HUES6 (cell line): ENCODE results near the gene PAH.
A peak's percentile ranks its signal among the peaks of the same experiment; 100 is the strongest.

Source experiments
- H3K27ac ChIP-seq: 2 replicates; pipeline ENCODE4 v1.7.0; 2013; ENCODE audit warnings: low read depth, mild to moderate bottlenecking, low read length, inconsistent platforms
- H3K27me3 ChIP-seq: 2 replicates; pipeline ENCODE4 v1.6.1; 2013; ENCODE audit warnings: low read length; ENCODE audit not compliant: control insufficient read depth, insufficient read depth
- H3K36me3 ChIP-seq: 2 replicates; pipeline ENCODE4 v1.6.1; 2013; ENCODE audit warnings: low read length; ENCODE audit not compliant: control insufficient read depth, insufficient read depth
- H3K4me1 ChIP-seq: 2 replicates; pipeline ENCODE4 v1.6.1; 2013; ENCODE audit warnings: low read length; ENCODE audit not compliant: control insufficient read depth, insufficient read depth
- H3K4me3 ChIP-seq: 2 replicates; pipeline ENCODE4 v1.5.1; 2013; ENCODE audit warnings: low read depth, low read length
- H3K9ac ChIP-seq: one replicate; pipeline ENCODE4 v1.6.1; 2013; ENCODE audit warnings: mild to moderate bottlenecking, low read length
- H3K9me3 ChIP-seq: 2 replicates; pipeline ENCODE4 v1.6.1; 2013; ENCODE audit warnings: low read depth, low read length; ENCODE audit not compliant: control insufficient read depth, insufficient read depth

The PAH gene

DNA sequence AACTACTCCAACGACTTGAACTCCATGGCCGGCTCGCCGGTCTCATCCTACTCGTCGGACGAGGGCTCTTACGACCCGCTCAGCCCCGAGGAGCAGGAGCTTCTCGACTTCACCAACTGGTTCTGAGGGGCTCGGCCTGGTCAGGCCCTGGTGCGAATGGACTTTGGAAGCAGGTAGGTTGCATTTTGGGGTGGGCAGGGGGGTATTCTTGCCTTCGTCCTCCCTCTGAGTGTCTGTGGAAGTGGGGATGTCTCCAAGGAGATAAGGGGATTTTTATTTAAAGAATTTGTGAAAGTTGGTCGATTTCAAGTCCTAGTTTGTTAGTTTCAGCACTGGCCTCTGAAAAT lies 41.8 kb upstream of the PAH start:
- Histone ChIP-seq H3K27me3 (peaks cover 100% of the 10 kb centered on the region), H3K27ac (no peak overlapping the region), H3K4me3 (peak overlapping the region; percentile 62), H3K36me3 (no peaks in the 10 kb centered on the region), H3K9me3 (peaks cover 2% of the 10 kb centered on the region; the same call in 1 of the 2 replicates), H3K4me1 (peaks cover 39% of the 10 kb centered on the region), H3K9ac (no peak overlapping the region)

DNA sequence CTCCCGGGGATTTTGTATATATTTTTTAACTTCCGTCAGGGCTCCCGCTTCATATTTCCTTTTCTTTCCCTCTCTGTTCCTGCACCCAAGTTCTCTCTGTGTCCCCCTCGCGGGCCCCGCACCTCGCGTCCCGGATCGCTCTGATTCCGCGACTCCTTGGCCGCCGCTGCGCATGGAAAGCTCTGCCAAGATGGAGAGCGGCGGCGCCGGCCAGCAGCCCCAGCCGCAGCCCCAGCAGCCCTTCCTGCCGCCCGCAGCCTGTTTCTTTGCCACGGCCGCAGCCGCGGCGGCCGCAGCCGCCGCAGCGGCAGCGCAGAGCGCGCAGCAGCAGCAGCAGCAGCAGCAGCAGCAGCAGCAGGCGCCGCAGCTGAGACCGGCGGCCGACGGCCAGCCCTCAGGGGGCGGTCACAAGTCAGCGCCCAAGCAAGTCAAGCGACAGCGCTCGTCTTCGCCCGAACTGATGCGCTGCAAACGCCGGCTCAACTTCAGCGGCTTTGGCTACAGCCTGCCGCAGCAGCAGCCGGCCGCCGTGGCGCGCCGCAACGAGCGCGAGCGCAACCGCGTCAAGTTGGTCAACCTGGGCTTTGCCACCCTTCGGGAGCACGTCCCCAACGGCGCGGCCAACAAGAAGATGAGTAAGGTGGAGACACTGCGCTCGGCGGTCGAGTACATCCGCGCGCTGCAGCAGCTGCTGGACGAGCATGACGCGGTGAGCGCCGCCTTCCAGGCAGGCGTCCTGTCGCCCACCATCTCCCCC lies 41.2 kb upstream of the PAH start:
- Histone ChIP-seq H3K4me3 (peak overlapping the region; percentile 62), H3K4me1 (peaks cover 37% of the 10 kb centered on the region), H3K27ac (no peak overlapping the region), H3K9ac (no peak overlapping the region), H3K36me3 (no peaks in the 10 kb centered on the region), H3K9me3 (no peaks in the 10 kb centered on the region), H3K27me3 (peaks cover 100% of the 10 kb centered on the region)

DNA sequence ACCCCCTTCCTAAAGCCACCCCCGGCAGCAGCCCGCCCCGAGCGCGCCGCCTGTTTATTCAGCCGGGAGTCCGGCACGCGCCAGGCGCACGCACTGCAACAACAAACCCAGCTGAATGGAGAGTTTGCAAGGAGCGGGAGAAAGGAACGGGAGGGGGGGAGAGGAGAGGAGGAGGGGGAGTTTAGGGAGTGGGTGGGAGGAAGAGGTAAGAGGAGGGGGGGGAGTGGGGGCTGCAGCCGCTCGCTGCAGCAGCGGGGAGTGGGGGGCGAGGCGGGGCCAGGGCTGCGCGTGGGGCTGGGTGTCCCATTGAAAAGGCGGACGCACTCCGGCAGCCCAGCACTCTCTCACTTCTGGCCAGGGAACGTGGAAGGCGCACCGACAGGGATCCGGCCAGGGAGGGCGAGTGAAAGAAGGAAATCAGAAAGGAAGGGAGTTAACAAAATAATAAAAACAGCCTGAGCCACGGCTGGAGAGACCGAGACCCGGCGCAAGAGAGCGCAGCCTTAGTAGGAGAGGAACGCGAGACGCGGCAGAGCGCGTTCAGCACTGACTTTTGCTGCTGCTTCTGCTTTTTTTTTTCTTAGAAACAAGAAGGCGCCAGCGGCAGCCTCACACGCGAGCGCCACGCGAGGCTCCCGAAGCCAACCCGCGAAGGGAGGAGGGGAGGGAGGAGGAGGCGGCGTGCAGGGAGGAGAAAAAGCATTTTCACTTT lies 40.5 kb upstream of the PAH start, which contains the start of gene ASCL1:
ASCL1 (plus strand) TSS at position 336 of the 712 bp plus-strand sequence. CDS start 571 bp downstream, outside the sequence.
- H3K27ac ChIP-seq = no peak within 1 kb of the TSS

DNA sequence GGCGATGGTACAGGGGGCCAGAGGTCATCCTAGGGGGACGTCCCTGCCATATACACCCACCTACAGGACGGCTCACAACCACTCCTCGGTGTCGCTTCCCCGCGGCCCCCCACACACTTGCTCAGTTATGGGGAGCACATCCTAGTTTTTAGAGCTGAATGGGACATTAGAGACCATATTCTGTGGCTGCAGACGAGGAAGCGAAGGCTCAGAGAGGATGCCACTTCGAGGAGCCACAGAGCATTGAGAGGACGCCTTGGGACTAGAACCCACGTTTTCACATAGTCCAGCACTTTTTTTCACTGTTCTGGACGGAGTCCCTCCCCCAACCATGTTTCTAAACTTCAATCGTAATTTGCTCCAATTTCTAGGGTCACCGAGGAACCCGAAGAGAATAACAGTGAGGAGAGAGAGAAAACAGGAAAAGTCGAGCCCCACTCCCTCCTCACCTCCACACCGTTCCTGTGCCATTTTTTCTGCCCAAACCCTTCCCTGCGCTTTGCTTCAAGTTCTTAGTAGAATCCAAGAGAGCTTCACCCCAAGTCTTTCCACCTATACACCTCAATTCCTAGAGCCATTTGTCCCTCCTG lies 39.8 kb upstream of the PAH start:
- Histone ChIP-seq H3K9me3 (no peaks in the 10 kb centered on the region), H3K36me3 (no peaks in the 10 kb centered on the region), H3K4me1 (peaks cover 27% of the 10 kb centered on the region), H3K4me3 (peak overlapping the region; percentile 62), H3K27ac (no peak overlapping the region), H3K27me3 (peaks cover 100% of the 10 kb centered on the region), H3K9ac (no peak overlapping the region)

More for the DNA sequence above, 40.5 kb upstream of the PAH start, which contains the start of gene ASCL1:
- Histone ChIP-seq H3K36me3 (no peaks in the 10 kb centered on the region), H3K27me3 (peaks cover 100% of the 10 kb centered on the region), H3K9ac (no peak within 1 kb of the TSS), H3K4me3 (peak within 1 kb of the TSS; percentile 62), H3K4me1 (peaks cover 30% of the 10 kb centered on the region), H3K9me3 (no peaks in the 10 kb centered on the region)

DNA sequence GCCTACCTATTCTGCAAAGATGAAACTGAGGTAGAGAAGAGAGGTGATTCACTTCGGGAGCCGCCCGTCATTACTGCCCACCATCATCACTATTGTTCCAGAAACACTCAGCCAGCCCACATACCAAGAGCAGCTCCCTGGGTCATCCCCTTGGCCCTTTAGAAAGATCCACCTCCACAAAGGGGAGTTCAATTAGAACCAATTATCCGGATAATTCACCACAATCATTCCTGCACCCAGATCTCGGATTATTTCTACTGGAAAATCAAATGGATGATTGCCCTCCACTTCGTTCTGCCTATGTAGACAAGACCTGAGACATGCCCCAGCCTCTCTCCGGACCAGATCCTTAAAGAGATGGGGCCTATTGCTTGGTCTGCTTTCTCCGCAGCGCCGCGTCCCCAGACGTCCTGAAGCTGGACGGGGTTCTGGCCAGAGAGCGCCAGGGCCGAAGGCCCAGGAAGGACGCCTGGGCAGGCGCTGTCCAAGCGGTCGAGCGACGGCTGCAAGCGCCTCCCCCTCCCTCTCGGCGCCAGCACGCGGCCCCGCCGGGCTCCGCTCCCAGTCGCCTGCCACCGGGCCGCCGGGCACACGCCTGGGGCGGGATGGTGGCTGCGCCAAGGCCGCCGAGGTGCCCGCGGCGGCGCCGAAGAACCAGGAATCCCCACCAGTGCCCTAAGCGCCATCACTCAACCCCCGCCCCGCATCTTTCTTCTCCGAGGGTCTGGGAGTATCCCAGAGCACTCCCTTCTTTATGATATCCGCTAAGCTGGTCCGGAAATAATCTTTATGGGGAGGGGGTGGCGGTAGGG lies 39.1 kb upstream of the PAH start:
- H3K27ac ChIP-seq = no peak overlapping the region
- H3K27me3 ChIP-seq = peaks cover 100% of the 10 kb centered on the region
- no peak overlapping the region for H3K9ac ChIP-seq
- H3K9me3 ChIP-seq = no peaks in the 10 kb centered on the region
- peak overlapping the region; percentile 62 for H3K4me3 ChIP-seq
- H3K36me3 ChIP-seq = no peaks in the 10 kb centered on the region
- peaks cover 22% of the 10 kb centered on the region for H3K4me1 ChIP-seq

DNA sequence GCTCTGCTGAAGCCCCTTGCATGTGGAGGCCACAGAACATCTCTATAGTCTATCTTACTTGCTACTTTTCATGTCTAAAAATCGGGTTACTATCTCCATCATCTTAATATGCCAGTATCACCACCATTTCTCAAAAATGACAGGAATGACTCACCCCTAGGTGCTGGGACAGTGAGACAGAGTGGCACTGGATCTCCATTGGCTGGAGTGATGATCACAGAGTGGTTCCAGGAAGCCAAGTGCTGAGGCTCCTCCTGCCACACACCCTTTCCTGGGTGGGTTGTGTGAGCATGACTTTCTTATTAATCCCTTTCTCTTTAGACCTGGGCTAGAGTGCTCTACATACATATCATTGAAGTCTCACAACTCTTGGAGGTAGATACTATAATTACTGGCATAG lies 37.1 kb upstream of the PAH start:
- H3K27ac ChIP-seq = no peak overlapping the region
- H3K36me3 ChIP-seq = no peaks in the 10 kb centered on the region
- H3K9me3 ChIP-seq = no peaks in the 10 kb centered on the region
- peaks cover 100% of the 10 kb centered on the region for H3K27me3 ChIP-seq
- H3K4me3 ChIP-seq = no peak overlapping the region
- H3K4me1 ChIP-seq = peaks cover 26% of the 10 kb centered on the region
- H3K9ac ChIP-seq = no peak overlapping the region

DNA sequence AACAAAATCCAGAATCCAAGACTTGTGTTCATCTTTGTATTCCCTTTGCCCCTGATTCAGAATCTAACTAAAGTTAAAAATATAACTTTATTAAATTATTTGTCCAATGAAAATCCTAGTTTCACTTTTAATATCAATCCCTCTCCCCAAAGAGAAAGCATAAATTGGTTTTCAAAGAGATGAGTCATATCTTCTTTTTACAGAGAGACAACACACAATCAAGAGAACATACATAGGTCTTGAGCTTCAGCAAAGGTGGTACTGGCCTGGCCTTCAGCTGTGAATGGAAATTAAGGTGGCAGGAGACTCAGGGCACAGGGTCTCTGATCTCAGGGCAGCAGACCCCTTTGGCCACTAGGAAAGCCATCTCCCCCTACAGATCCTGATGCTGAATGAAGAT lies 36.2 kb upstream of the PAH start:
- Histone ChIP-seq H3K4me1 (peaks cover 20% of the 10 kb centered on the region), H3K36me3 (no peaks in the 10 kb centered on the region), H3K9ac (no peak overlapping the region), H3K27me3 (peaks cover 95% of the 10 kb centered on the region), H3K9me3 (no peaks in the 10 kb centered on the region), H3K27ac (no peak overlapping the region), H3K4me3 (no peak overlapping the region)

DNA sequence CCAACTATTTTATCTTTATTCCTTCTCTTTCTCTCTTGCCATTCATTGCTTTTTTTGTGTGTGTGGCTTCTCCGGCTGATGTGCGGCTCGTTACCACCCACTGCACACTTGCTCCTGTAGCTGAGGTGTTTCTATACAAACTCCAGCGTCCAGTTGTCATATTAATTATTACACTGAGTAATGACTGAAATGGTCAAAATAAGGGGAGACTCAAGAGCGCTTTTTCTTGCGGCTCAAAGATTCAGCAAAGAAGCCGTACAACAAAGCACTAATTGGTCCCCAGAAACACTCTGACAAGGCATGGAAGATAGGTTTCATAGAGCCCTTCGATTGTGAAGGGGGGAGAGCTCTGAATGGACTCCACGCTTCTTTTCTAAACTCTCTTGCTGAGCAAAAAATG lies 34.8 kb upstream of the PAH start:
- Histone ChIP-seq H3K9me3 (no peaks in the 10 kb centered on the region), H3K27me3 (peaks cover 95% of the 10 kb centered on the region)

DNA sequence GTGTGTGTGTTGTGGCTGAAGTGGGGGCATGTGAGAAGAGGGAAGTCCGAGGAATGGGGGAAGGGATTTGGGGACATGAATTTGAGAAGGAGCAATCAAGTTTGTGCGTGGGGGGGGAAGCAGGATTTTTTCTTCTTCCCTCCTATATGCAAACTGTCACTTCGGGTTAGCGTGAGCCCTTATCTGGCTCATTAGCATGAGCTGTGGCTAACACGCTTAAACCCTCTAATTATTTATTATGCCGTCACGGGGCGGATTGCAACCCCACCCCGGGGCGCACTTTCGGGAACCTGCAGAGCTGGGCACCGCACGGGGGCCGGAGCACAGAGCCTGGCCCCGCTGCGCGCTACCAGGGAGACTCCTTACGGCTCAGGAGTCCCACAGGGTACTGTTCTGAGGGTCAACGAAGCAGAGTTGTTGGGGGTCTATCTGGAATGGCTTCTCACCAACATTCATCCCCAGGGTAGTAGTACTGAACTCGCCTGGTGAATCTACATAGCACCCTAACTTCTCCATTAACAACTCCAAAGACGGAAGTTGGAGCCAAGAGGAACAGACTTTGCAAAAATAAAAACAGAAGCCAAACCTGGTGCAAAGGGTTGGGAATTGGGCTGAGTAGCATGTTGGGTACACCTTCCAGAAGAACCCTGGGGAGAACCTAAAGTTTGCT lies 34.0 kb upstream of the PAH start:
- Histone ChIP-seq H3K27ac (no peak overlapping the region), H3K4me1 (peaks cover 17% of the 10 kb centered on the region), H3K9me3 (no peaks in the 10 kb centered on the region), H3K9ac (no peak overlapping the region), H3K36me3 (no peaks in the 10 kb centered on the region), H3K4me3 (peak overlapping the region; percentile 59), H3K27me3 (peaks cover 94% of the 10 kb centered on the region)

More for the DNA sequence above, 34.8 kb upstream of the PAH start:
- Histone ChIP-seq H3K4me3 (no peak overlapping the region), H3K9ac (no peak overlapping the region), H3K36me3 (no peaks in the 10 kb centered on the region), H3K27ac (no peak overlapping the region), H3K4me1 (peaks cover 20% of the 10 kb centered on the region)
